Tibial artery (tissue), 4 donors: ENCODE measurements around the gene ELFN2.
"Not testable (repeated sequence)": the region's sequence is repeated elsewhere in the genome, so short reads cannot be mapped to it uniquely, and the experiment has no call there.

Experiments used
- DNase-seq, 2 donors: peaks; one replicate each; pipeline ENCODE4 v3.0.0-alpha.2; 2019
- H3K27ac ChIP-seq, 2 donors: fragments of 200-600 bp; sonication (generic) in 1 of 2; 1 replicate in 1 of 2; 2 replicates in 1 of 2; pipeline ENCODE4 v1.5.1; 2018 to 2019; ENCODE audit warnings: mild to moderate bottlenecking in 1 of 2
- H3K27me3 ChIP-seq, 2 donors: fragments of 200-600 bp; sonication (generic) in 1 of 2; one replicate each; pipeline versions ENCODE4 v1.5.1 to v1.6.0; 2016 to 2019
- H3K36me3 ChIP-seq, 3 donors: fragments of 200-600 bp; sonication (generic) in 2 of 3; one replicate each; pipeline ENCODE4 v1.5.1; 2016 to 2019; ENCODE audit warnings: mild to moderate bottlenecking in 2 of 3
- H3K4me1 ChIP-seq, 4 donors: fragments of 200-600 bp; sonication (generic) in 2 of 4; 1 replicate in 3 of 4; 2 replicates in 1 of 4; pipeline ENCODE4 v1.5.1; 2016 to 2019
- H3K4me3 ChIP-seq, 2 donors: fragments of 200-600 bp; sonication (generic) in 1 of 2; 1 replicate in 1 of 2; 2 replicates in 1 of 2; pipeline ENCODE4 v1.5.1; 2018 to 2019; ENCODE audit warnings: mild to moderate bottlenecking in 2 of 2
- H3K9me3 ChIP-seq, 3 donors: fragments of 200-600 bp; sonication (generic) in 1 of 3; one replicate each; pipeline ENCODE4 v1.5.1; 2016 to 2019
- CTCF ChIP-seq, 2 experiments: fragments of 200-600 bp in 1 of 2; fragments of 450-650 bp in 1 of 2; IDR thresholded peaks; one replicate each; pipeline ENCODE4 v1.5.1; 2017 to 2019; ENCODE audit warnings: antibody characterized with exemption in 2 of 2, mild to moderate bottlenecking in 1 of 2, moderate library complexity in 1 of 2
- intact Hi-C: fragments of 100-400 bp; cut with DNase I; formaldehyde crosslinking; loops from one replicate; pipeline ENCODE4 v1.15.0; 2023; ENCODE audit warnings: low total_unique reads

Gene ELFN2

DNA sequence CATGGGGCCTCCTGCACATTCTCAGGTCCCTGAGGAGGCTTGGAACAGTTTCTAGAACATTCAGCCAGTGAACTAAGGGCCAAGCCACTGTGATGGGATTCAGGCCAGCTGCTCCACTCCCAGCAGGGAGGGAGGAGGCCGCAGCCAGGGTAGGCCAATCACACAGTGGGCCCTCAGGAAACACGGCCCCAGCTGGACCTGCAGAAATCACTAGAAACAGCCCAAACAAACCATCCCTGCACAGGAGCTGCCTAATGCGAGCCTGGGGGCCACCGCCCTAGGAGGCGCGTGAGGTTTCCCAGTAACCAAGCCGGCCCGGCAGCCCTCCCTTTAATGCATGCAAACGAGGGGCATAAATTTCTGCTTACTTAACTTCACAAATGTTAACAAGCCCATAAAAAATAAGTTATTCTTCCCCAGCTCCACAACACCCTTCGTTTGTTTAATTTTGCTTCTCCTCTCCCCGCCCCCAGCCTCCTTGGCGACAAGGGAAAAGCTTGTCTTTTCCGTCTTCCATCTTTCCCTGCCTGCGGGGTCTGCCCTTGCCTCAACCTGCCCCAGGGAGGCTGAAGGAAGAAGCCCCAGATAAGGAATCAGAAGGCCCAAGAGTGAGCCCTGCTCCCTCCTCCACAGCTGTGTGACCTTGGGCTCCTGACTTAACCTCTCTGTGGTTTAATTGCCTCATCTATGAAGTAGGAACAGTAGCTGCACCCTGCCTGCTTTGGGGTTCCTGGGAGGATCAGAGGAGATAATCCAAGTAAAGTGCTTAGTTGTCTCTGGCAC is 25.7 kb downstream of the ELFN2 start:
- peaks cover 0 to 6% (median 0%) of the 10 kb centered on the region in 4 donors for H3K4me1 ChIP-seq
- intact Hi-C loops, result no loop called here
- H3K9me3 ChIP-seq, result no peaks in the 10 kb centered on the region
- H3K4me3 ChIP-seq, result no peak overlapping the region
- TF ChIP-seq CTCF (IDR thresholded peaks at IDR 0.05), result no peak
- peaks cover 0 to 93% of the 10 kb centered on the region in 2 donors for H3K27me3 ChIP-seq
- no peak for DNase-seq
- H3K36me3 ChIP-seq, result no peaks in the 10 kb centered on the region
- H3K27ac ChIP-seq, result no peak overlapping the region

GRCh38 chr22:37400719-37401118 is 26.6 kb downstream of the ELFN2 start:
- no peak for DNase-seq
- Histone ChIP-seq H3K4me3 (no peak overlapping the region), H3K27ac (no peak overlapping the region), H3K36me3 (no peaks in the 10 kb centered on the region), H3K4me1 (peaks cover 0 to 6% (median 0%) of the 10 kb centered on the region in 4 donors), H3K9me3 (no peaks in the 10 kb centered on the region), H3K27me3 (peaks cover 0 to 93% of the 10 kb centered on the region in 2 donors)
- intact Hi-C loops, result no loop called here
- TF ChIP-seq CTCF (IDR thresholded peaks at IDR 0.05), result no peak

GRCh38 chr22:37399457-37399856 is 27.8 kb downstream of the ELFN2 start:
- DNase-seq, H3K4me1 ChIP-seq, H3K9me3 ChIP-seq, H3K36me3 ChIP-seq, intact Hi-C loops, H3K4me3 ChIP-seq, H3K27ac ChIP-seq: not testable (repeated sequence)
- H3K27me3 ChIP-seq, result peaks cover 0 to 95% of the 10 kb centered on the region in 2 donors

DNA sequence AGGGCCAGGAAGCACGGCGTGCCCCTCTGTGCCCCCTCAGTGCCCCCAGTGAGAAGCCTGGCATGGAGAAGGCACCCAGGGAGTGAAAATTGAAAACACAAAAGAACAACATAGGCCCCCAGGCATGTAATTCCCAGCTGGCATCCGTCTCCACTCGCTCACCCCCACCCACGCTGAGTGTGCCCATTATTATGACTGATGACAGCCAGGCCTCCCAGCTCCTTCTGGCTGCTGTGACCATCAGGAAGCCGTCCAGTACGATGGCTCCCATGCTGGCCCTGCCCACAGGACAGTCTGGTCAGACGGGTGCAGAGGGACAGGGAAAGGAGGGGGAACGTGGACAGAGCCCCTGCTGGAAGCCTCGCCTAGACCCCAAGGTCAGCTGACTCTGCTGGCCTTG is 30.1 kb downstream of the ELFN2 start:
- intact Hi-C loops, result no loop called here
- DNase-seq, result no peak
- no peak for TF ChIP-seq CTCF (IDR thresholded peaks at IDR 0.05)

GRCh38 chr22:37396488-37397084 is 30.7 kb downstream of the ELFN2 start:
- no peak for DNase-seq
- no peaks in the 10 kb centered on the region for H3K9me3 ChIP-seq
- TF ChIP-seq CTCF (IDR thresholded peaks at IDR 0.05), result no peak
- no peak overlapping the region for H3K27ac ChIP-seq
- intact Hi-C loops, result no loop called here
- H3K4me1 ChIP-seq, result peaks cover 0 to 6% (median 0%) of the 10 kb centered on the region in 4 donors
- H3K4me3 ChIP-seq, result no peak overlapping the region
- H3K27me3 ChIP-seq, result peaks cover 0 to 84% of the 10 kb centered on the region in 2 donors
- H3K36me3 ChIP-seq, result no peaks in the 10 kb centered on the region

More for the DNA sequence above, 30.1 kb downstream of the ELFN2 start:
- Histone ChIP-seq H3K4me3 (no peak overlapping the region), H3K27ac (no peak overlapping the region), H3K9me3 (no peaks in the 10 kb centered on the region), H3K36me3 (no peaks in the 10 kb centered on the region), H3K27me3 (peaks cover 0 to 89% of the 10 kb centered on the region in 2 donors), H3K4me1 (peaks cover 0 to 6% (median 0%) of the 10 kb centered on the region in 4 donors)

DNA sequence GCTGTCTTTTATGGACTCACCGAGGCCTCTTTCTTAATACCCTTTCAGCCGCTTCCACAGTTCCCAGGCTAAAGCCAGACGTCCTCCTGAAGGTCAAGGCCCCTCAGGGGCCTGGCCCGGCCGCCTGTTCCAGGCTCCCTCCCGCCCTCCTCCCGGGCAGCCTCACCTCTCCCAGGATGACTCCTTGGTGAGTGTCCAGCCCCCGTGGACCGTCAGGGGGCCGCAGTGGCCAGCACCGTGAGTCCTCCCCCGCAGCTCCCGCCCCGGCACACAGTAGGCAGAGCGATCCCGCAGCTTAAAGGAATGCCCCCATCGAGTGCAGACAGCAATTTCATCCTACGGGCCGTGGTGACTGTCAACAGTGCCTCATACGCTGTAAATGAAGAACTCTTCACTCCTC is 32.9 kb downstream of the ELFN2 start:
- Histone ChIP-seq H3K4me1 (no peaks in the 10 kb centered on the region), H3K27me3 (peaks cover 0 to 70% of the 10 kb centered on the region in 2 donors)

More for the DNA sequence above, 32.9 kb downstream of the ELFN2 start:
- DNase-seq, result no peak
- no peaks in the 10 kb centered on the region for H3K36me3 ChIP-seq
- no peak for TF ChIP-seq CTCF (IDR thresholded peaks at IDR 0.05)
- intact Hi-C loops, result no loop called here
- no peak overlapping the region for H3K4me3 ChIP-seq
- H3K27ac ChIP-seq, result no peak overlapping the region
- H3K9me3 ChIP-seq, result no peaks in the 10 kb centered on the region
